Fibroblast of skin of back (primary cell): Measurements from ENCODE around the gene ELMOD3.

Experiments used
- DNase-seq: peaks from one replicate; pipeline ENCODE4 v3.0.0-alpha.2; 2013

The ELMOD3 gene

GRCh38 chr2:85377083-85377482 is 22.5 kb downstream of the ELMOD3 start:
- DNase-seq: no peak

- DNase-seq: no peak
Observed at GRCh38 chr2:85378257-85378656, 23.7 kb downstream of the ELMOD3 start.

GRCh38 chr2:85380048-85380447 is 25.5 kb downstream of the ELMOD3 start:
- DNase-seq: no peak

- DNase-seq: peak; percentile 42
Observed at GRCh38 chr2:85383151-85383550, 28.6 kb downstream of the ELMOD3 start.

- DNase-seq: no peak
Observed at GRCh38 chr2:85383850-85384249, 29.3 kb downstream of the ELMOD3 start.

- DNase-seq: no peak
Observed at GRCh38 chr2:85385746-85386145, 31.2 kb downstream of the ELMOD3 start.

- no peak for DNase-seq
Observed at GRCh38 chr2:85387754-85388153, 33.2 kb downstream of the ELMOD3 start.

GRCh38 chr2:85388878-85389538 is 34.4 kb downstream of the ELMOD3 start:
- no peak for DNase-seq

GRCh38 chr2:85390941-85391669 is 36.5 kb downstream of the ELMOD3 start:
- DNase-seq: peak; percentile 32

GRCh38 chr2:85393836-85394235 is 39.3 kb downstream of the ELMOD3 start:
- DNase-seq: no peak

GRCh38 chr2:85394261-85394681 is 39.7 kb downstream of the ELMOD3 start:
- DNase-seq: no peak

- no peak for DNase-seq
Observed at GRCh38 chr2:85394976-85395375, 40.4 kb downstream of the ELMOD3 start.

GRCh38 chr2:85395912-85396475 is 41.4 kb downstream of the ELMOD3 start:
- DNase-seq: no peak

GRCh38 chr2:85396531-85397470 is 42.2 kb downstream of the ELMOD3 start:
- no peak for DNase-seq

- DNase-seq: no peak
Observed at GRCh38 chr2:85397925-85398331, 43.4 kb downstream of the ELMOD3 start.

- DNase-seq: no peak
Observed at GRCh38 chr2:85398426-85399182, 44.0 kb downstream of the ELMOD3 start.

- no peak for DNase-seq
Observed at GRCh38 chr2:85399183-85399455, 44.5 kb downstream of the ELMOD3 start.

- DNase-seq: no peak
Observed at GRCh38 chr2:85400023-85400422, 45.5 kb downstream of the ELMOD3 start.

GRCh38 chr2:85400541-85401463 is 46.2 kb downstream of the ELMOD3 start:
- no peak for DNase-seq

- no peak for DNase-seq
Observed at GRCh38 chr2:85401464-85401805, 46.9 kb downstream of the ELMOD3 start.

- no peak for DNase-seq
Observed at GRCh38 chr2:85401844-85402243, 47.3 kb downstream of the ELMOD3 start.
